Measurements from ENCODE around the gene TMEM200B.

DNA sequence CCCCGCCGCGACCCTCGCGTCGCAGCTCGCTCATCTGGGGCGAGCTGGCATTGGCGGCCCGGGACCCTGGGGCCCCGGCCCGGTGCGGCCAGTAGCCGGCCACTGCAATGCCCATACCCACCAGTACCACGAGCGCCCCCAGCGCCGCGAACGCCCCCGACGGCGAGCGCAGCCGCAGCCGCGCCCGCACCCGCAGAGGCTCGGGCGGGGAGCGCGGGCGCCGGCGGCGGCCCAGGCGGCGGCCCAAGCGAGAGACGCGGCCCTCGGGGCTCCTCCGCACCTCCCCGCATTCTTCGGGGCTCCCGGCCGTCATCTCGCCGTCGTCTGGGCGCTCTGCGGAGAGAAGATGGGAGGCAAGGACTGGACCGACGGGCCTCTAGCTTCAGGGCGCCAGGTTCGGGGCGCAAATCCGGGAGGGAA lies 2.2 kb downstream of the TMEM200B start:
- TF ChIP-seq SIX5 (IDR thresholded peaks at IDR 0.05; ENCODE audit: low read depth, low read length, severe bottlenecking) (no peak), MYC (IDR thresholded peaks at IDR 0.05; ENCODE audit: insufficient read depth, insufficient read length, insufficient replicate concordance, low read length, severe bottlenecking) (no peak), POLR2AphosphoS2 (IDR thresholded peaks at IDR 0.05; ENCODE audit: low read depth, low read length) (no peak), NBN (IDR thresholded peaks at IDR 0.05) (no peak), TAF1 (IDR thresholded peaks at IDR 0.05; ENCODE audit: borderline replicate concordance, low read depth, low read length) (no peak), POLR2AphosphoS5 (IDR thresholded peaks at IDR 0.05; ENCODE audit: low read length) (no peak), EZH2 (IDR thresholded peaks at IDR 0.05; ENCODE audit: borderline replicate concordance, control insufficient read depth, low read depth, low read length) (no peak), FOXK2 (IDR thresholded peaks at IDR 0.05) (no peak), MTA2 (IDR thresholded peaks at IDR 0.05; ENCODE audit: low read depth) (no peak), RELA (IDR thresholded peaks at IDR 0.05; ENCODE audit: borderline replicate concordance, partially characterized antibody) (no peak)
- TF ChIP-seq, protein P1, sequence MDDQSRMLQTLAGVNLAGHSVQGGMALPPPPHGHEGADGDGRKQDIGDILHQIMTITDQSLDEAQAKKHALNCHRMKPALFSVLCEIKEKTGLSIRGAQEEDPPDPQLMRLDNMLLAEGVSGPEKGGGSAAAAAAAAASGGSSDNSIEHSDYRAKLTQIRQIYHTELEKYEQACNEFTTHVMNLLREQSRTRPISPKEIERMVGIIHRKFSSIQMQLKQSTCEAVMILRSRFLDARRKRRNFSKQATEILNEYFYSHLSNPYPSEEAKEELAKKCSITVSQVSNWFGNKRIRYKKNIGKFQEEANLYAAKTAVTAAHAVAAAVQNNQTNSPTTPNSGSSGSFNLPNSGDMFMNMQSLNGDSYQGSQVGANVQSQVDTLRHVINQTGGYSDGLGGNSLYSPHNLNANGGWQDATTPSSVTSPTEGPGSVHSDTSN (IDR thresholded peaks at IDR 0.05; ENCODE audit: insufficient replicate concordance, low read depth, low read length) = no peak
- TF ChIP-seq, protein P2, sequence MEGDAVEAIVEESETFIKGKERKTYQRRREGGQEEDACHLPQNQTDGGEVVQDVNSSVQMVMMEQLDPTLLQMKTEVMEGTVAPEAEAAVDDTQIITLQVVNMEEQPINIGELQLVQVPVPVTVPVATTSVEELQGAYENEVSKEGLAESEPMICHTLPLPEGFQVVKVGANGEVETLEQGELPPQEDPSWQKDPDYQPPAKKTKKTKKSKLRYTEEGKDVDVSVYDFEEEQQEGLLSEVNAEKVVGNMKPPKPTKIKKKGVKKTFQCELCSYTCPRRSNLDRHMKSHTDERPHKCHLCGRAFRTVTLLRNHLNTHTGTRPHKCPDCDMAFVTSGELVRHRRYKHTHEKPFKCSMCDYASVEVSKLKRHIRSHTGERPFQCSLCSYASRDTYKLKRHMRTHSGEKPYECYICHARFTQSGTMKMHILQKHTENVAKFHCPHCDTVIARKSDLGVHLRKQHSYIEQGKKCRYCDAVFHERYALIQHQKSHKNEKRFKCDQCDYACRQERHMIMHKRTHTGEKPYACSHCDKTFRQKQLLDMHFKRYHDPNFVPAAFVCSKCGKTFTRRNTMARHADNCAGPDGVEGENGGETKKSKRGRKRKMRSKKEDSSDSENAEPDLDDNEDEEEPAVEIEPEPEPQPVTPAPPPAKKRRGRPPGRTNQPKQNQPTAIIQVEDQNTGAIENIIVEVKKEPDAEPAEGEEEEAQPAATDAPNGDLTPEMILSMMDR (IDR thresholded peaks at IDR 0.05 in 2 of 3, conservative IDR thresholded peaks at IDR 0.05 in 1 of 3; ENCODE audit: control insufficient read depth in 2 of 3, extremely low read depth in 1 of 3, insufficient read depth in 1 of 3, low read depth in 3 of 3, low read length in 3 of 3) = no peak
